GM12892 (cell line): ENCODE results near the gene CGGBP1.

ENCODE experiments used
- POLR2A ChIP-seq: IDR thresholded peaks from 2 replicates; pipeline ENCODE4 v1.6.1; 2011; ENCODE audit warnings: low read depth, low read length, control low read depth
- POLR2AphosphoS5 ChIP-seq: IDR thresholded peaks from 2 replicates; pipeline ENCODE4 v1.6.1; 2011; ENCODE audit warnings: low read depth, low read length, control low read depth

GRCh38 chr3:88078932-88079331 lies 20.1 kb upstream of the CGGBP1 start:
- no peak for TF ChIP-seq POLR2AphosphoS5
- no peak for TF ChIP-seq POLR2A
